Colonic mucosa (tissue), 4 donors: ENCODE measurements around the gene BTBD7. TPM values are rescaled to one million over a fixed set of nuclear protein-coding genes. Genes with fewer than 3 reads are reported as not detected.

Experiments used
- DNase-seq: peaks from one replicate; pipeline ENCODE4 v3.0.0-alpha.2; 2020
- H3K27ac ChIP-seq: fragments of 200-600 bp; one replicate; pipeline ENCODE4 v1.8.0; 2021
- H3K27me3 ChIP-seq: fragments of 200-600 bp; one replicate; pipeline ENCODE4 v1.8.0; 2021
- H3K36me3 ChIP-seq: fragments of 200-600 bp; one replicate; pipeline ENCODE4 v1.8.0; 2021
- H3K4me1 ChIP-seq: fragments of 200-600 bp; one replicate; pipeline ENCODE4 v1.8.0; 2021; ENCODE audit warnings: mild to moderate bottlenecking
- H3K4me3 ChIP-seq: fragments of 200-600 bp; one replicate; pipeline ENCODE4 v1.8.0; 2021
- H3K9ac ChIP-seq, 2 donors: one replicate each; pipeline ENCODE4 v1.7.0; 2013; ENCODE audit warnings: control low read depth in 2 of 2, low read depth in 2 of 2, low read length in 2 of 2
- H3K9me3 ChIP-seq: fragments of 200-600 bp; one replicate; pipeline ENCODE4 v1.8.0; 2021
- CTCF ChIP-seq: fragments of 200-600 bp; IDR thresholded peaks from one replicate; pipeline ENCODE4 v1.8.0; 2022; ENCODE audit warnings: antibody characterized with exemption, mild to moderate bottlenecking
- intact Hi-C: fragments of 100-400 bp; cut with DNase I; formaldehyde crosslinking; loops from one replicate; pipeline ENCODE4 v1.14.1; 2022
- total RNA-seq, 2 donors: library from RNA; stranded (reverse); fragmentation: NEBNext Ultra II Directional in 1 of 2; extraction: Animal tissue kit (Norgen Biotek cat#: 25700) in 1 of 2; gene quantifications; one replicate each; pipeline ENCODE4 v1.2.1, GENCODE V29; 2021
- donor health status: healthy.
- donor health status: DM: no; HTN: no; CAD: no.
- donor health status: DM: no; HTN: no; CAD: no.

The BTBD7 gene
- total RNA-seq, 2 donors from 2014 or later = 31.8 to 35.5 TPM

- TF ChIP-seq CTCF = no peak
- no peak for DNase-seq
- Histone ChIP-seq H3K27ac (peak overlapping the region; percentile 97), H3K4me1 (peaks cover 6% of the 10 kb centered on the region), H3K4me3 (peak overlapping the region; percentile 85), H3K27me3 (no peaks in the 10 kb centered on the region), H3K9ac (peak overlapping the region; percentile 95 to 96), H3K36me3 (no peaks in the 10 kb centered on the region), H3K9me3 (no peaks in the 10 kb centered on the region)
- intact Hi-C loops = no loop called here
These were observed 974 bp downstream of the BTBD7 start for GRCh38 chr14:93331728-93332396.

GRCh38 chr14:93331002-93331727 lies 1.7 kb downstream of the BTBD7 start:
- no peaks in the 10 kb centered on the region for H3K9me3 ChIP-seq
- intact Hi-C loops = no loop called here
- peak overlapping the region; percentile 27 to 95 for H3K9ac ChIP-seq
- H3K27ac ChIP-seq = peak overlapping the region; percentile 97
- H3K27me3 ChIP-seq = no peaks in the 10 kb centered on the region
- peak overlapping the region; percentile 85 for H3K4me3 ChIP-seq
- peaks cover 6% of the 10 kb centered on the region for H3K4me1 ChIP-seq
- no peaks in the 10 kb centered on the region for H3K36me3 ChIP-seq
- DNase-seq = peak; percentile 48
- TF ChIP-seq CTCF = no peak

DNA sequence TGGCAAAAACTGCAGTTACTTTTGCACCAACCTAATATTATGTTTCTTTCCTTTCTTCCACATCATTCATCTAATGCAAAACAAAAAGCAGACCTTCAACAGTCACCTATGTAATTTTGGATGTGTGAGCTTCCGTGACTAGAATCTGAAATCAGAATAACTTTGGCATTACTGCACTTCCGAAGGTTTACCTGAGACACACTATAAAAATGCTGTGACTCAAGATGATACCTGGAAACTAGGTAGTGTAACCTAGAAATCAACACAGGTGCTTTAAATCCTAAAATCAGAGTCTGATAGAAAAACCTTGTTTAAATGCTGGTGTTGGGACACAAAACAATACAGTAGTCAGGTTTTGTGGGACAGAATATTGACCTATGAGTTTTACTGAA lies 2.2 kb downstream of the BTBD7 start:
- no peak for TF ChIP-seq CTCF
- Histone ChIP-seq H3K27ac (peak overlapping the region; percentile 97), H3K36me3 (no peaks in the 10 kb centered on the region), H3K27me3 (no peaks in the 10 kb centered on the region), H3K4me3 (no peak overlapping the region), H3K9ac (peak overlapping the region in 1 of 2 donors; percentile 44), H3K4me1 (peaks cover 6% of the 10 kb centered on the region), H3K9me3 (no peaks in the 10 kb centered on the region)
- intact Hi-C loops = no loop called here
- DNase-seq = no peak

- DNase-seq = no peak
- peak overlapping the region; percentile 97 for H3K27ac ChIP-seq
- intact Hi-C loops = no loop called here
These were observed 2.7 kb downstream of the BTBD7 start for GRCh38 chr14:93329965-93330608.

More at GRCh38 chr14:93329965-93330608, 2.7 kb downstream of the BTBD7 start:
- Histone ChIP-seq H3K36me3 (no peaks in the 10 kb centered on the region), H3K4me1 (peaks cover 6% of the 10 kb centered on the region), H3K27me3 (no peaks in the 10 kb centered on the region), H3K4me3 (no peak overlapping the region), H3K9ac (peak overlapping the region in 1 of 2 donors; percentile 44), H3K9me3 (no peaks in the 10 kb centered on the region)
- TF ChIP-seq CTCF = no peak
